WTC11 (cell line): Measurements from ENCODE around the gene SULT2A1.

ENCODE experiments used
- ATF1 ChIP-seq: sonication (generic); formaldehyde crosslinking; IDR thresholded peaks from 2 replicates; pipeline ENCODE4 v1.8.1; 2023; ENCODE audit warnings: mild to moderate bottlenecking, moderate library complexity, missing genetic modification reagents
- CTCF ChIP-seq: fragments of 200-600 bp; IDR thresholded peaks from 2 replicates; pipeline ENCODE4 v1.8.0; 2022; ENCODE audit warnings: antibody characterized with exemption
- SMAD3 ChIP-seq: sonication (generic); formaldehyde crosslinking; IDR thresholded peaks from 2 replicates; pipeline ENCODE4 v1.8.0; 2022; ENCODE audit warnings: missing genetic modification reagents, mild to moderate bottlenecking, borderline replicate concordance
- TEAD4 ChIP-seq: sonication (generic); formaldehyde crosslinking; IDR thresholded peaks from 2 replicates; pipeline ENCODE4 v1.8.0; 2022; ENCODE audit warnings: mild to moderate bottlenecking, missing genetic modification reagents

GRCh38 chr19:47885067-47885463 lies 1.1 kb downstream of the SULT2A1 start:
- no peak for TF ChIP-seq TEAD4 (CRISPR knock-in tag)
- no peak for TF ChIP-seq SMAD3 (CRISPR knock-in tag)
- TF ChIP-seq ATF1 (CRISPR knock-in tag) = no peak
- no peak for TF ChIP-seq CTCF
